AG10803 (cell line): ENCODE results near the gene COMMD9.
A peak's percentile ranks its signal among the peaks of the same experiment; 100 is the strongest.
"Not testable (repeated sequence)": the region's sequence is repeated elsewhere in the genome, so short reads cannot be mapped to it uniquely, and the experiment has no call there.

Experiments used
- DNase-seq: peaks from one replicate; pipeline ENCODE4 v3.0.0; 2010; ENCODE audit warnings: low read depth
- H3K4me3 ChIP-seq: 2 replicates; pipeline ENCODE4 v1.5.1; 2011; ENCODE audit warnings: mild to moderate bottlenecking, low read length, control low read depth
- CTCF ChIP-seq: conservative IDR thresholded peaks from 2 replicates; pipeline ENCODE4 v1.5.1; 2011; ENCODE audit warnings: mild to moderate bottlenecking, low read length, control low read depth, inconsistent platforms

Gene COMMD9

GRCh38 chr11:36289226-36289852, at the start of gene COMMD9:
Gene COMMD9, minus strand, starts transcription at chr11:36289424. Its CDS starts 12 bp downstream, at chr11:36289412.
- peak; percentile 88 for DNase-seq
- peak within 1 kb of the TSS; percentile 93 for H3K4me3 ChIP-seq
- TF ChIP-seq CTCF: 0 out of 2 replicates have a peak, but pooled peaks have one; percentile 5

GRCh38 chr11:36333897-36334296, 44.7 kb upstream of the COMMD9 start:
- DNase-seq: peak; percentile 66
- H3K4me3 ChIP-seq: no peak overlapping the region
- TF ChIP-seq CTCF: no peak

GRCh38 chr11:36333468-36333867, 44.2 kb upstream of the COMMD9 start:
- no peak overlapping the region for H3K4me3 ChIP-seq
- DNase-seq: peak; percentile 50
- no peak for TF ChIP-seq CTCF

GRCh38 chr11:36330411-36330810, 41.2 kb upstream of the COMMD9 start:
- DNase-seq: no peak
- no peak for TF ChIP-seq CTCF

GRCh38 chr11:36328966-36329673, 39.9 kb upstream of the COMMD9 start:
- TF ChIP-seq CTCF: no peak
- no peak for DNase-seq
- no peak overlapping the region for H3K4me3 ChIP-seq

More at GRCh38 chr11:36330411-36330810, 41.2 kb upstream of the COMMD9 start:
- H3K4me3 ChIP-seq: no peak overlapping the region

- no peak overlapping the region for H3K4me3 ChIP-seq
- DNase-seq: no peak
- no peak for TF ChIP-seq CTCF
These were observed 37.5 kb upstream of the COMMD9 start for GRCh38 chr11:36326524-36327419.

GRCh38 chr11:36325403-36325802, 36.2 kb upstream of the COMMD9 start:
- DNase-seq, H3K4me3 ChIP-seq: not testable (repeated sequence)

- DNase-seq: not testable (repeated sequence)
These were observed 35.7 kb upstream of the COMMD9 start for GRCh38 chr11:36324956-36325355.

More at GRCh38 chr11:36324956-36325355, 35.7 kb upstream of the COMMD9 start:
- not testable (repeated sequence) for H3K4me3 ChIP-seq
